ES-I3 (cell line): ENCODE measurements around the gene TBATA.

Experiments
- H3K36me3 ChIP-seq: 2 replicates; pipeline ENCODE4 v1.6.1; 2013; ENCODE audit warnings: mild to moderate bottlenecking, low read length, control low read depth, moderate library complexity; ENCODE audit not compliant: insufficient read depth
- H3K4me1 ChIP-seq: 2 replicates; pipeline ENCODE4 v1.6.1; 2013; ENCODE audit warnings: mild to moderate bottlenecking, control low read depth, low read length; ENCODE audit not compliant: insufficient read depth
- H3K9ac ChIP-seq: 2 replicates; pipeline ENCODE4 v1.6.1; 2013; ENCODE audit warnings: low read depth, mild to moderate bottlenecking, low read length, moderate library complexity
- H3K9me3 ChIP-seq: 2 replicates; pipeline ENCODE4 v1.6.1; 2013; ENCODE audit warnings: mild to moderate bottlenecking, low read length, moderate library complexity; ENCODE audit not compliant: control insufficient read depth, insufficient read depth

The TBATA gene

DNA sequence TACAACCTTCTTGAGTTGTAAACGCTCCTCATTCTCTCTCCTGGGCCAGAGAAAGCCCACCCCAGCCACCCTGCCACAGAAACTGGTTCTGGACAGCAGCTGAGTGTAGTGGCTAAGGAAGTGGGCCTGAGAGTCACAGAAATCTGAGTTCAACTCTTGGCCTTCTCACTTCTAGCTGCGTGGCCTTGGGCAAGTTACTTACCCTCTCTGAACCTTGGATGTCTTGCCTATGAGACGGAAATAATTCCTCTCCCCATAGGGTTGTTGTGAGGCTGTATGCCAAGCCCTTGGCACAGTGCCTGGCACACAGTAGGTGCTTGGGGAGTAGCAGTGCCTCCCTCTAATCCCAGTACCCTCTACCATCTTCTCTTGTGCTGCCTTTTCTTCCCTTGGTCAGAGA lies 61.4 kb downstream of the TBATA start:
- no peaks in the 10 kb centered on the region for H3K9me3 ChIP-seq
- no peak overlapping the region for H3K9ac ChIP-seq
- H3K36me3 ChIP-seq = no peaks in the 10 kb centered on the region
- H3K4me1 ChIP-seq = no peaks in the 10 kb centered on the region; the same call in 1 of the 2 replicates

DNA sequence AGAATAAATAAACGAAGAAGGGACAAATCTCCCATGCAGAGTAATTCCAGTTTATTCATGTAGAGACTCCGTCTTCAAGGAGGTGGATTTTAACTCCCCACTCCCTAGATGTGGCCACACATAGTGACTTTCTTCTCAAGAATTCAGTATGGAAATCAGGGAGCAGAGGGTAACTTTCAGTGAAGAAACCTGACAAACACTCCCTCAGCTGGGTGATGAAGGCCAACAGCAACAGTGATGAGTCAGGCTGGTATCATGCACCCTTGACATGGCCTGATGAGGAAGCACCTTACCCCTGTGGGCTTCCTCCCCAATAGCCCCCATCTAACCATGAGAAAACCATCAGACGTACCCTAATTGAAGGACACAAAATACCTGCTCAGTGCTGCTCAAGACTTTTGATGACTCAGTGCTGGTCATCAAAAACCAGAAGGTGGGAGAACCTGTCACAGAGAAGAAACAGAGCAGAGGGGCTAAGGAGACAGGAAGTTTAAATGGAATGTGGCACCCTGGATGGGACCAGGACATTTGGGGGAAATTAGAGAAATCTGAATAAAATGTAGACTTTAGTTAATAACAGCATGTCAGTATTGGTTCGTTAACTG lies 62.3 kb downstream of the TBATA start:
- Histone ChIP-seq H3K36me3 (no peaks in the 10 kb centered on the region), H3K4me1 (no peaks in the 10 kb centered on the region; the same call in 1 of the 2 replicates), H3K9me3 (no peaks in the 10 kb centered on the region), H3K9ac (no peak overlapping the region)
